ENCODE measurements around the gene ZNF292.
"Not testable (repeated sequence)": the region's sequence is repeated elsewhere in the genome, so short reads cannot be mapped to it uniquely, and the experiment has no call there.

The ZNF292 gene

GRCh38 chr6:87154993-87155841 lies at the start of gene ZNF292:
TSS of gene ZNF292 (plus strand) at chr6:87155565. CDS start at chr6:87155592, 27 bp downstream.
- DNase-seq = peak; percentile 95

GRCh38 chr6:87105823-87106222 lies 49.5 kb upstream of the ZNF292 start:
- no peak for DNase-seq

DNA sequence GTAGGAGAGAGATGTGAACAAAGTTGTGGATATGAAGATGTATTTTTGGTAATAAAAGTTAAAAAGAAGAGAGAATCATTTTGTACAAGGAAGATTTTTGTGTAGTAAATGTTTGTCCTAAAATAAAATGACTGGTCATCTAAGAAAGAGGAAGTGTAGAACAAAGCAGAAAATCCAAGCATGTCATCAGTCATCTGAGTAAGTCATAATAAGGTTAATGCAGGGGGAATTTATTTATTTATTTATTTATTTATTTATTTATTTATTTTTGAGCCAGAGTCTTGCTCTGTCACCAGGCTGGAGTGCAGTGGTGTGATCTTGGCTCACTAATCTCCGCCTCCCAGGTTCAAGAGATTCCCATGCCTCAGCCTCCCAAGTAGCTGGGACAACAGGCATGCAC lies 44.7 kb upstream of the ZNF292 start:
- DNase-seq = no peak

GRCh38 chr6:87115402-87116135 lies 39.8 kb upstream of the ZNF292 start:
- DNase-seq = no peak

- DNase-seq = no peak
Observed at GRCh38 chr6:87116922-87117321, 38.4 kb upstream of the ZNF292 start.

DNA sequence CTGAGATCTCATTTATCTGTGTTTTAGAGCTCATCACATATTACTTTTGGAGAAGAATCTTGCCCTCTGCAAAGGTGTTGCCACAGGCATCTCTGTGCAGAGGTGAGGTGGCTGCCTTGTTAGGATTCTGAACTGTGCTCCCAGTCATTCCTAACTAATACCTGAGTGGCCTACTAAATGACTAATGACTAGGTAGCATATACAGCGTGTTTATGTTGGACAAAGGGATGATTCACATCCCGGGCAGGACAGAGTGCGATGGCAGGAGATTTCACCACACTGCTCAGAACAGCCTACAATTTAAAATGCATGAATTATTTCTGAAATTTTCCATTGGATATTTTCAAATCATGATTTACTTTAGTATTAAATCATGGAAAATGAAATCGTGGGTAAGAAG lies 37.3 kb upstream of the ZNF292 start:
- no peak for DNase-seq

- DNase-seq = no peak
Observed at GRCh38 chr6:87122477-87122876, 32.9 kb upstream of the ZNF292 start.

GRCh38 chr6:87124074-87124473 lies 31.3 kb upstream of the ZNF292 start:
- DNase-seq = no peak

DNA sequence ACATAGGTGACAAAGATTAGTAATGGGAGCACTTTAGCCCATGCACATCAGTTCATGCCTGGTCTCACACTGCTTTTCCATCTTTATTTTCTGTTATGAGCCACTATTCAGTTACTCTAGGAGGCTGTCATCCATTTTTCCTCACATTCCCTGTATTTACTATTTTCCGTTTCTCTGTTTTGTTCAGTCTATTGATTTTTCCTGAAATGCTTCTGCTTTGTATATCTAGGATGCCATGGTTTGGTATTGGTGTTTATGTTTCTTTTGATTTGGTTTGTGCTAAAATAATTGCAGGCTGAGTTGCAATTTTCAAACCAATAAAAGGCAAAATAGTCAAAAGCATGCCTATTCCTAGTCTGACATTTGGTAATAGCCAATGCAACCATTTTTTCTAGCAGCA lies 28.9 kb upstream of the ZNF292 start:
- no peak for DNase-seq

DNA sequence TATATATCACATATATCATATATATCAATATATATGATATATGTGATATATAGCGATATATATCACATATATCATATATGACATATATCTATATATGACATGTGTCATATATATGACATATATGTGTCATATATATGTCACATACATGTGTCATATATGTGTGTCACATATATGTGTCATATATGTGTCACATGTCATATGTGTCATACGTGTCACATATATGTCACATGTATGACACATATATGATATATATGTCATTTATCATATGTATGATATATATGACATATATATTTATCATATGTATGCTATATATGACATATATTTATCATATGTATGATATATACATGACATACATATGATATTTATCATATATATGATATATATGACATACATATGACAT lies 27.6 kb upstream of the ZNF292 start:
- no peak for DNase-seq

- DNase-seq = no peak
Observed at GRCh38 chr6:87136963-87137362, 18.4 kb upstream of the ZNF292 start.

GRCh38 chr6:87139236-87139635 lies 16.1 kb upstream of the ZNF292 start:
- no peak for DNase-seq

DNA sequence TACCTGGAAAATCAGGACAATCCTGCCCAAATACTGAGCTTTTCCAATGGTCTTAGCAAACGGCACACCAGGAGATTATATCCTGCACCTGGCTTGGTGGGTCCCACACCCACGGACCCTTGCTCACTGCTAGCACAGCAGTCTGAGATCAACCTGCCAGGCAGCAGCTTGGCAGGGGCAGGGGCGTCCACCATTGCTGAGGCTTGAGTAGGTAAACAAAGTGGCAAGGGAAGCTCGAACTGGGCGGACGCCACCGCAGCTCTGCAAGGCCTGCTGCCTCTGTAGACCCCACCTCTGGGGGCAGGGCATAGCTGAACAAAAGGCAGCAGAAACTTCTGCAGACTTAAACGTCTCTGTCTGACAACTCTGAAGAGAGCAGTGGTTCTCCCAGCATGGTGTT lies 15.4 kb upstream of the ZNF292 start:
- DNase-seq = not testable (repeated sequence)

DNA sequence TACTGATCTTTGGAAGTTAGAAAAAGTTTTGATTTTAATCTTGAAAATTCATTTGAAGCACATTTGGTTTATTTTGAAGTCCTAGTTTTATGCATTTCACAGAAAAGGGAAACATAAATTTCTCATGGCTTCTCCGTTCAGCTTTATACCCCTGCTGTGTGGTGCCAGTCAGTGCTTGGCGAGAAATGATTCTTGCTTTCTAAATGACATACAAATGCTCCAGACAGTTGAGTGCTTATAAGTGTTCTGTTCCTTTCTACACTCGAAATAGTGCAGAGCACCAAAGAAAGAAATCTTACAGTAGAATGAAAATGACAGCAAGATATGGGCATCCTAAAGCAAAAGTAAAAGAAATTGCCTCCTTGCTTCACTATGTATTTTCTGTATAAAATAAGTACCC lies 9.0 kb upstream of the ZNF292 start:
- DNase-seq = no peak

DNA sequence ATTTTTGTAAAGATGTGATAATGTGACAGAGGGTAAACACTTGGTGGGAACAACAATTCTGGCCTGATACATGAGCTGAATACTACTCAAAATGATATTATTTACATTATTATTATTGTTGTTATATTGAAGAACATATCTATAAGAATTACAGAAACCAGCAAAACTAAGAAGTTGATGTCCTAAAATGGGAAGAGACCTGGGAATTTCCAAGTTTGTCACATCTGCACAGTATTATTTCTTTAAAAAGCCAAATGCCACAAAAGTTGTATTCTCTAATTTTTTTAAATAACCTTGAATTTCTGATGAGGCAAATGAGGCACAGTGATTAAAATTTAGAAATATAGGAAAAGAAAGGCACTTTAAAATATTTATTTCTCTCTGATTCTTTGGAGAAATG lies 5.0 kb upstream of the ZNF292 start:
- DNase-seq = no peak

- no peak for DNase-seq
Observed at GRCh38 chr6:87151471-87151780, 3.9 kb upstream of the ZNF292 start.

GRCh38 chr6:87151781-87152525 lies 3.4 kb upstream of the ZNF292 start:
- DNase-seq = peak; percentile 27

- no peak for DNase-seq
Observed at GRCh38 chr6:87152526-87152955, 2.8 kb upstream of the ZNF292 start.

GRCh38 chr6:87154641-87154992 lies 748 bp upstream of the ZNF292 start:
- DNase-seq = peak; percentile 42

DNA sequence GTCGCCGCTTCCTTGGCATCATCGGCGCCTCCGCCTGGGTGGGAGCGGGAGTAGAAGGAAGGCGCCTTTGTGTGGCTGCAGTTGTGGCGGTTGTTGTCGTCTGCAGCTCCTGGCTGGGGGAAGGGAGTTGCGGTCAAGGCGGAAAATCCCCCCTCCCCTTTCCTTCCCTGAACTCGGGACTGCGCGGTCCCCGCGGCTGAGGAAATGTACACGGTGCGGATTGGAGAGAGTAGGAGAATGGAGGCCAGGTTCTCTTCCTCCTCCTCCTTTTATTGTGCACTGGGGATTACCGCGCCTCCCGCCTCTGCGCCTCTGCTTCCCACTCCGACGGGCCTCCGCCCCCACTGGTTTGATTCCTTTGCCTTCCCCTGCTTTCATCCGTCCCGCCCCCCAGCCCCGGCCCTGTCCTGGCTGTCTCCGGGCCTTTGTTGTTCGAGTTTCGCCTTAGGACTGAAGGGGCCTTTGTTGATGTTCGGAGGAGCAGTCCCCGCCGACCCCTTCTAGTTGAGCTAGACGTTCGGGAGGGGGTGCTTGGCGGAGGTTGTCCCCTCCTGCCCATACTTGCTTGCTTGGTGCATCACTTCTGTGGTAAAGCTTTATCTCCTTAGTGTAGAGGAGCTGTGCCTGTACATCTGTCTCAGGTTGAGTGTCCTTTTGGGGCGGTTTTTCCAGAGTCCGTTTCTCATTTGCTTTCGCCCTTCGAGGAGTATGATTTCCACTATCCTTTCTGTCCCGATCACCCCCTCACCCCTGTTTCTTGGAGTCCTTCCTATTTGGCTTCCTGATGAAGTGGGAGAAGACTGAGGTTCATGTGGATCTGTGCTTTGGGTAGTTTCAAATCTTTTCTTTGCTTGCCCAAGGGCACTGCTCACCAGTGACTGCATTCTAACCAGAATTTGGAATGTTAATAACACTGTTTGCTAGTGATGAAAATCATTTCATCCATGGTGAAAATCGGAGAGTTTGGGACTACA lies 764 bp downstream of the ZNF292 start:
- no peak for DNase-seq

- not testable (repeated sequence) for DNase-seq
Observed at GRCh38 chr6:87157596-87157995, 2.2 kb downstream of the ZNF292 start.

DNA sequence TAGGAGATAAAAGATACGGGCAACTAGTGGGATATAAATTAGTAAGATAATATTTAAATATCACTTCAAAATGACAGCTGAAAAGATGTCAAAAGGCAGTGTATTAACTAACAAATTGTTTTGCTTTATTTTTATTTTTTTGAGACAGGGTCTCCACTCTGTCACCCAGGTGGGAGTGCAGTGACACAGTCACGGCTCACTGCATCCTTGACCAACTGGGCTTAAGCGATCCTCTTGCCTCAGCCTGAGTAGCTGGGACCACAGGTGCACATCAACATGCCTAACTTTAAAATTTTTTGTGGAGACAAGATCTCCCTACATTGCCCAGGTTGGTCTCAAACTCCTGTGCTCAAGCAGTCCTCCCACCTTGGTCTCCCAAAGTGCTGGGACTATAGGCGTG lies 5.9 kb downstream of the ZNF292 start:
- no peak for DNase-seq

GRCh38 chr6:87164004-87164403 lies 8.6 kb downstream of the ZNF292 start:
- no peak for DNase-seq

Data from NCI-H2107 (cell line).